T-helper 1 cell treated with Interleukin-12 subunit alpha and Interleukin-12 subunit beta and Interleukin-4 antibody, amounts not matched to agents 30 μg/mL and 1 μg/mL, for 36 hours (primary cell): Measurements from ENCODE around the gene HOXD12.

Source experiments
- H3K27ac Mint-ChIP-seq: one replicate; pipeline ENCODE4 v1.8.0; 2021; ENCODE audit warnings: mild to moderate bottlenecking, mixed read lengths
- H3K27me3 Mint-ChIP-seq: one replicate; pipeline ENCODE4 v1.8.0; 2021; ENCODE audit warnings: low read depth, mixed read lengths
- H3K36me3 Mint-ChIP-seq: one replicate; pipeline ENCODE4 v1.8.0; 2021; ENCODE audit warnings: low read depth, mixed read lengths
- H3K4me1 Mint-ChIP-seq: one replicate; pipeline ENCODE4 v1.8.0; 2021; ENCODE audit warnings: low read depth, mixed read lengths
- H3K4me3 Mint-ChIP-seq: one replicate; pipeline ENCODE4 v1.8.0; 2021; ENCODE audit warnings: mild to moderate bottlenecking, moderate library complexity, mixed read lengths
- H3K9me3 Mint-ChIP-seq: one replicate; pipeline ENCODE4 v1.8.0; 2021; ENCODE audit warnings: mixed read lengths

The HOXD12 gene

DNA sequence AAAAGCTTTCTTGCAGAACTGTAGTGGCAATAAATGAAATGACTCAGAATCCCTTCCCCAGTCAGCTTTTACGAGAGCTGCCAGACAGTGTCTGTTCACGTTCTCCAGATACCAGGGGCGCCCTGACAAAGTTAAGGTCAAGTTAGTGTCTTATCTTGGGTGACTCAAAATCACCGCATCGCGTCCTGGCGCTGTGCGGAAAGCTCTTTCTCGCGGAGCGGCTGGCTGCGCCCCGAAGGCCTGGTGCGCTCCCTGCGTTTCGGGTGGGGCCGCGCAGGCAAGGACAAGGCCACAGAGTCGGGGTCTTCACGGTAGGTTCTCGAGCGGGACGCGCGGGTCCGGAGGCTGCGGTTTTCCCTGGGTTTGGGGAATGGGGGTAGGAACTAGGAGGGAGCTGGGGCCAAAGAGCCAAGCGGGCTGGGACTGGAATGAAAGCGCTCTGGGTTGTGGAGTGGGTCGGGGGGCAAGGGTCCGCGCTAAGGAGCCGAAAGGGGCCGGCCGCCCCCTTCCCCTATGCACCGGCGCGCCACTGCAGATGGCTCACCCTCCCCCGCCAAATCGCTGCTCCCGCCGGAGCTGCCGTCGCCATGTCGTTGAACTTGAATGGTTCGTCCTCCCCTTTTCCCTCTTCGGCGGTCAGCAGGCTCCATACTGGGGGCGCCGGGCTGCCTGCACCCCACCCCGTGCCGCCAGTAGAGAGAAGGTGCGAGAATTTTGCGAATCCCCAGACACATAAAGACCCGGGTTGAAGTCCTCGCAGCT lies 4.9 kb downstream of the HOXD12 start:
- Mint-ChIP-seq H3K36me3 (no peaks in the 10 kb centered on the region), H3K4me1 (peaks cover 8% of the 10 kb centered on the region), H3K4me3 (no peak overlapping the region), H3K27ac (peak overlapping the region; percentile 32), H3K9me3 (peaks cover 2% of the 10 kb centered on the region), H3K27me3 (peaks cover 86% of the 10 kb centered on the region)

DNA sequence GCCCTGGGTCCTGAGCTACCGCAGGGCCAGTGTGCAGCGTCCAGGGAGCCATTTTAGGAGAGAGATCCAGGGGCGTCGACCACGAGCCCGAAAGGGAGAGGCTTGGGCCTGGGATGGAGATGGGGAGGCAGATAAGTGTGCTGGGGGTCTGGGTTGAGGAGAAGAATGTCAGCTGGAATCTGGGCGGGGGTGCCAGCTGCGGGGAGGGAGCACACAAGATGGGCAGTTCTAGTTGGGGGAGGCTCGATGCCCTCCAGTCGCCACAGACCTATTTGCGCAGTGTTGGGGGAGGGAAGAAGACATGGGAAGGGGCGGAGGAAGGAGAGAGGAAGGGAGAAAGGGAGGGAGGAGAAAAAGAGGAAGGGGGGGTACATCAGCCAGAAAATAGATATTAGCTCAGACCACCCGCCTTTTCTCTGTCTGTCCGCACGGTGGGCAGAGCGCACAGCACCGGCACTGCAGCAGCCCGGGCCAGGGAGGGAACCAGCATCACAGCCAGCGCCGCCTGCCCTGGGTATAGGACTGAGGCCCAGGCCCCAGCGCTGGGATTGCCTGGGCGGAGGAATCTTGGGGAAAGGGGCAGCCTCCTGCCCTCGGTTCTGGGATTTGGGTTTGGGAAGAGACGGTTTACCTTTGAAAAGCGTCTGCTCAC lies 5.6 kb downstream of the HOXD12 start:
- Mint-ChIP-seq H3K4me3 (no peak overlapping the region), H3K27me3 (peaks cover 88% of the 10 kb centered on the region), H3K9me3 (peaks cover 3% of the 10 kb centered on the region), H3K27ac (peak overlapping the region; percentile 67), H3K36me3 (no peaks in the 10 kb centered on the region), H3K4me1 (peaks cover 8% of the 10 kb centered on the region)

DNA sequence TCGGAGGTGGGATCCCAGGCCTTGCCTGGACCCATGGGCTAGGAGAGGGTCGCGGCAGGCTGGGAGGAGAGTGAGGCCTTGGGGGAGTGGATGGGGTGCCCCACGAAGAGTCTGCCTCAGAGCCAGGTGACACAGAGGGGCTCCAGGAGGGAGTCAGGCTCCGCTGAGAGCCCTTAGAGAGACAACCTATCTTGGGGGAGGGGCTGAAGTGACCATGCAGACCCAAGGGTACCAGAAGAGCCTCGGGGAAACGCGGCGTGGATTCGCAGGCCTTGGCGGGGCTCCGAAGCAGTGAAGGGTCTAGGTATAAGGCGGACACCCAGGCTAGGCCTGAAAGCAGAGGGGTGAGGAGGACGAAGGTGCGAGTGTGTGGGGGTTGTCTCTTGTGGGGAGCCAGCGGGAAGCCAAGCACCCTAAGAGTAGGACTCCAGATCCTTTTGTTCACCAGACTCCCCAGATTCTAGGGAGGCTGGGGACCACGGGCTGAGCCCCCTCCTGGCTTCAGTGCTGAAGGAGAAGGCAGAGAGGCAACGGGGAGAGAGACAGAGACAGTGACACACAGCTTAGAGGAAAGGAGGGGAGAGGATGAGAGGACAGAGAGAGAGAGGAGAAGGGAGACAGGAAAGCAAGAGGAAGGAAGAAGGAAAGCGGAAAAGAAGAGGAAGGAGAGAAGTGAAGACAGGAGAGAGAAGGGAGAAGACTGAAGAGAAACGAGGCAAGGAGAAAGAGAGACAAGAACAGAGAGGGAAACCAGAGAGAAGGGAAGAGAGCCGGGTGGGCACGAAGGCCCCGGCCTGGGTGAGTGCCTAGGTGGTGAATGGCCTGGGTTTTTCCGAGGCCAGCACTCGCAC lies 6.4 kb downstream of the HOXD12 start:
- Mint-ChIP-seq H3K27ac (peak overlapping the region; percentile 67), H3K4me3 (peak overlapping the region; percentile 8), H3K9me3 (peaks cover 3% of the 10 kb centered on the region), H3K36me3 (no peaks in the 10 kb centered on the region), H3K27me3 (peaks cover 89% of the 10 kb centered on the region), H3K4me1 (peaks cover 8% of the 10 kb centered on the region)

DNA sequence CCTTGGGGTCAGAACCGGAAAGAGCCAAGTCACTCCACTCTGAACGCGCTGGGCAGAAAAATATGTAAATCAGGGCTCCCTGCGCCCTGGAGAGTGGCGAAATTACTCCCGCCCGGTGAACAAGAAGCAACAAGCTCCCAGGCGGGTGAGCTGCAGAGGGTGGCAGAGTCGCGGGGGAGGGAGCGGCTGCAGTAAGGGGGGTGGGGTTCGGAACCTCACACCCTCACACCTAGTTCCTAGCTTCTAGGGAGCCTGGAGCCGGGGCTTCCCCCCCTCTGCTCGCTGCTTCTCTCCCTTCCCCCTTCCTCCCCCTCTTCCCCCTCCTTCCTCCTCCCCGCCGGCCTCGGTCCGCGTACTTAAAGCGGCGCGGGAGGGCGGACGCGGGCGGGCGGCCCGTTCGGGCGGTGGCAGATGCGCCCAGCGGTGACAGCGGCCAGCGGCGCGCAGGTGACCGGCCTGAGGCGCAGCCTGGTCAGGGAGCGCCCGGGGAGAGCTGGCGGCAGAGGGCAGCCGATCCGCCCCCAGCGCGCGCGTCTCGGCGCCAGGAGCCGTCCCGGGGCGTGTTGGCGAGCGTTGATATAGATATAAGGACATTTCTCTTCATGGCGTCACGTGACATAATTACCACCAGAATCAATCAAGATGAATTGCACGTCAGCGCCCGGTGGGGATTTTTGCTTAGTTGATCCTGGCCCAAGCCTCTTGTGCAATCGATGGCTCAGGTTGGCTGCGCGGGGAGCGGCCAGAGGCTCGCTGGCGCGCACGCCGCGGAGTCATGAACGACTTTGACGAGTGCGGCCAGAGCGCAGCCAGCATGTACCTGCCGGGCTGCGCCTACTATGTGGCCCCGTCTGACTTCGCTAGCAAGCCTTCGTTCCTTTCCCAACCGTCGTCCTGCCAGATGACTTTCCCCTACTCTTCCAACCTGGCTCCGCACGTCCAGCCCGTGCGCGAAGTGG lies 7.3 kb downstream of the HOXD12 start, which contains the start of gene HOXD11:
TSS of gene HOXD11 (plus strand) at position 700 of the 959 bp plus-strand sequence. CDS start at position 776, 76 bp downstream.
- peaks cover 3% of the 10 kb centered on the region for H3K9me3 Mint-ChIP-seq
- H3K4me1 Mint-ChIP-seq: peaks cover 8% of the 10 kb centered on the region
- H3K27me3 Mint-ChIP-seq: peaks cover 89% of the 10 kb centered on the region
- H3K27ac Mint-ChIP-seq: peak within 1 kb of the TSS; percentile 67
- H3K4me3 Mint-ChIP-seq: peak within 1 kb of the TSS; percentile 8
- H3K36me3 Mint-ChIP-seq: no peaks in the 10 kb centered on the region

DNA sequence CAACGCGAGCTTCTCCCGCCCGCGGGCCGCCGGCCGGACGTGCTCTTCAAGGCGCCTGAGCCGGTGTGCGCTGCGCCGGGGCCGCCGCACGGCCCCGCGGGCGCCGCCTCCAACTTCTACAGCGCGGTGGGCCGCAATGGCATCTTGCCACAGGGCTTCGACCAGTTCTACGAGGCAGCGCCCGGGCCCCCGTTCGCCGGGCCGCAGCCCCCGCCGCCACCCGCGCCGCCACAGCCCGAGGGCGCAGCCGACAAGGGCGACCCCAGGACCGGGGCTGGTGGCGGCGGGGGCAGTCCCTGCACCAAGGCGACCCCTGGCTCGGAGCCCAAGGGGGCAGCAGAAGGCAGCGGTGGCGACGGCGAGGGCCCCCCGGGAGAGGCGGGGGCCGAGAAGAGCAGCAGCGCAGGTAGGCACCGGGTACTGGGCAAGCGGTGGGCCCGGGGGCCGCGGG lies 8.2 kb downstream of the HOXD12 start:
- peaks cover 8% of the 10 kb centered on the region for H3K4me1 Mint-ChIP-seq

DNA sequence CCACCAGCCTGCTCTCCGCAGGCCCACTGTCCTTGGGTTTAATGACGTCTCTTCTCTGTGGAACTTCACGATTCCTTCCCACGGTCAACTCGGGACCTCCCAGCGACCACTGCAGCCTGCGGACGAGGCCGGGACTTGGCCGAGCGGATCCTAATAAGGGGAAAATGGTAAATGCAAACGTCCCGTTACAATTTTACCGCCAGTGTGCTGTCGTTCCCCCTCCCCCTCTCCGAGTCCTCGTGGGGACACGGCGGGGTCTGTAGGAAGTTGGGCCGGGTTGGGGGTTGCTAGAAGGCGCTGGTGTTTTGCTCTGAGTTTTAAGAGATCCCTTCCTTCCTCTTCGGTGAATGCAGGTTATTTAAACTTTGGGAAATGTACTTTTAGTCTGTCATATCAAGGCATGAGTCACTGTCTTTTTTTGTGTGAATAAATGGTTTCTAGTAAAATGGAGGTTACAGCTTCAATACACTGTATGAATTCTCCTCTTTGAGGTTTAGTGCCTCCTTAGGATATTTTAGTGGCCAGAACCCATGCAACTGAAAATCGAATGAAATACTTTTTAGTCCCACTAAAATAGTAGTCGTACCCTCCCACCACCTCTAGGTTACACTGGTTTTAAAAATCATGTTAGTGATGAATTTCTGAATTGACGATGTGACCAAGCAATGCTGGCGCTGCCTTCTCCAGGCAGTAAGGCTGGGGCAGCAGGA lies 9.8 kb downstream of the HOXD12 start:
- Mint-ChIP-seq H3K4me3 (peak overlapping the region; percentile 37), H3K27ac (peak overlapping the region; percentile 91), H3K27me3 (peaks cover 89% of the 10 kb centered on the region), H3K36me3 (no peaks in the 10 kb centered on the region), H3K9me3 (peaks cover 3% of the 10 kb centered on the region), H3K4me1 (peaks cover 8% of the 10 kb centered on the region)

More for the DNA sequence above, 8.2 kb downstream of the HOXD12 start:
- H3K4me3 Mint-ChIP-seq: no peak overlapping the region
- no peak overlapping the region for H3K27ac Mint-ChIP-seq
- peaks cover 3% of the 10 kb centered on the region for H3K9me3 Mint-ChIP-seq
- H3K27me3 Mint-ChIP-seq: peaks cover 89% of the 10 kb centered on the region
- H3K36me3 Mint-ChIP-seq: no peaks in the 10 kb centered on the region

DNA sequence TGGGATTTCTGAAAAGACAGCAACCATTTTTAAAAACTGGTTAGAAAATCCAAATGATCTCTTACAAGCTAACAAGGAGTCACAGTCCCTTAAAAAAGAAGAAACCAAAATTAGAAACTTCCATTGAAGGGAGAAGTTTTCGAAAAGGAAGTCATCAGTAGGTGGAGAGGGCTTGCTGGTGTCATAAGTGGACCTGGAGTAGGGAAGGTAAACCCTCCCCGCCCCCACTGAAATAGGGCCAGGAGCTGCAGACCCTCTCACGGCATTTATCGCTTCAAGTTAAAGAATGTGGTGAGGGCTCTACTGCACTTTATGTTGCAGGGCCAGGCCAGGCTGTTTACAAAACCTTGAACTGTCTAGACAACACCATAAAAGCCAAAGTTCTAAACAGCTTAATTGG lies 10.4 kb downstream of the HOXD12 start:
- Mint-ChIP-seq H3K4me3 (no peak overlapping the region), H3K4me1 (peaks cover 8% of the 10 kb centered on the region), H3K27ac (no peak overlapping the region), H3K9me3 (peaks cover 3% of the 10 kb centered on the region), H3K27me3 (peaks cover 89% of the 10 kb centered on the region), H3K36me3 (no peaks in the 10 kb centered on the region)

DNA sequence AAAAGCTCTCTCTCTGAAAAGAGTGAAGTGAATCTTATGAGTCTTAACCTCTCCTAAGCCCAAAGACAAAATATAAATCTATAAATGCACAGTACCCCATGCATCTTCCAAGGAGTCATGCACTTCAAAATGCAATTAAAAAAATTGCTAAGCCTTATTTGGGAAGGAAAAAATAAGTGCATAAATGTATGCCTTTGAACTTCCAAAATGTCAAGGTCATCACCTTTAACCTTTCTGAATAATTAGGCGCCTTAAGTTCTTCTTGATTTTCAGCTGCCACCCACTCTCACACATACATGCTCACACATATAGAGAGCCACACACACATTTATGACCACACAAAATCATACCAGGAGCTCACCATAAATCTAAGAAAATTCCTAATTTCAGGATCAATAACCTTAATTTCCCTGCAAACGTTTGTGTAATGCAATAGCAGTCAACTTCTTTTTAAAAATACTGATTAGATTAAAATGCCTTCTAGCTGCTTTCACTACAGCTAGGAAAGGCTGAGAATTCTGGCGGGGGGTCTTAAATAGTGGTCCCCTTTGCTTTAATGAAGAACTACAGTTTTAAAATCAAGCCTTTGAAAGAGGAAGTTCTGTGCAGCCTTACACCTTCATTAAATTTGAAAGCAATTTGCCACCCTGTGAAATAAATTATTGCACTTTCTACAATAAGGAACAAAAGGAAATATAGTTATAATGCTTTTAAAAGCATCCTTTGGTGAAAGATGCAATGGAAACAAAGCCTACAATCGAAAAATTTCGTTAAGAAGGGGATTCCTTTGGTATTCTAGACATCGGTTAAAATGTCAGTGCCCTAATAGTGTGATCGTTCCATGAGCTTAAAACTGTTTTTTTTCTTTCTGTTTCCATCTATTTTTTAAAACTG lies 11.1 kb downstream of the HOXD12 start:
- H3K4me3 Mint-ChIP-seq: no peak overlapping the region

DNA sequence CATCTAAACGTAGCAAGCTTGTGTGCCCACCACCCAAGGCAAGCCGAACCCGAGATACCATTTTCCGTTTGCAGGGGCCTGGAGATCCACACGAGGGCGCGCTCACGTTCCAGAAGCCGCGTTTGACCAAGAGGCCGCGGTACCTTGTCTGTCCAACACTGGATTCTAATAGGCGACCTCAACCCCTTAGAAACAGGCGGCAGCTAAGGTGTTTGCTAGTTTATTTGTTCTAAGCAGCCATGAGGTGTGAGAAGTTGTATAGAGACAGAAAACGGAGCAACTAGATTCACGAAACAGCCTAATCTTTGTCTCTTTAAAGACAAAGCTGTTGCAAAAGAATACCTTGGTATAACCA lies 11.7 kb downstream of the HOXD12 start:
- Mint-ChIP-seq H3K36me3 (no peaks in the 10 kb centered on the region), H3K4me1 (peaks cover 5% of the 10 kb centered on the region), H3K9me3 (peaks cover 3% of the 10 kb centered on the region), H3K27ac (peak overlapping the region; percentile 65), H3K27me3 (peaks cover 85% of the 10 kb centered on the region), H3K4me3 (no peak overlapping the region)

More for the DNA sequence above, 11.1 kb downstream of the HOXD12 start:
- Mint-ChIP-seq H3K36me3 (no peaks in the 10 kb centered on the region), H3K4me1 (peaks cover 8% of the 10 kb centered on the region), H3K9me3 (peaks cover 3% of the 10 kb centered on the region), H3K27me3 (peaks cover 86% of the 10 kb centered on the region), H3K27ac (peak overlapping the region; percentile 65)

DNA sequence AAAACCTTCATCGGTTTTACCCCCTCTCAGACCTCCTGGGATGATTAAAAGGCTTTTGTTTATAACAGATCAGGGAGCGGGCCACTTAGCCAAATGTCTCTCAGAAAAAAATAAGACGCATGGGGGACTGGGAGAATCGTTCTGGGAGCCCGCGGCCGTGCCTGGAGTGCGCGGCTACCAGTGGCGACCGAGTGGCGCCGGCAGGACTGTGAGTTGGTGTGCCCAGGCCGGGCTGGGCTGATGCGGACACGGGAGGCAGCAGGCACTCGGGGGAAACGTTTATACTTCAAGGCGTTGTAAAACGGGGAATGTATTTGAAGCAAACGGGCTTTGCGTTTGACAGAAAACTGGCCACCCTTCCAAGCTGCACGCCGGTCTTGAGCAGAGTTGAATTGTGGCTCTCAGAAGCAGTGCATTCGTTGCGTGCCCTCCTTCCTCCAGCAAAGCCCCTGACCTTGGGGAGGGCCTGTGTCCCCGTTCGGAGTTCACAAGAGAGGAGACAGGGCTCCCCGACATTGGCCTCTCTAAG lies 12.3 kb downstream of the HOXD12 start:
- H3K27me3 Mint-ChIP-seq: peaks cover 88% of the 10 kb centered on the region
- H3K27ac Mint-ChIP-seq: peak overlapping the region; percentile 45
- H3K4me1 Mint-ChIP-seq: peaks cover 4% of the 10 kb centered on the region
- H3K9me3 Mint-ChIP-seq: peaks cover 3% of the 10 kb centered on the region
- H3K4me3 Mint-ChIP-seq: no peak overlapping the region
- no peaks in the 10 kb centered on the region for H3K36me3 Mint-ChIP-seq

DNA sequence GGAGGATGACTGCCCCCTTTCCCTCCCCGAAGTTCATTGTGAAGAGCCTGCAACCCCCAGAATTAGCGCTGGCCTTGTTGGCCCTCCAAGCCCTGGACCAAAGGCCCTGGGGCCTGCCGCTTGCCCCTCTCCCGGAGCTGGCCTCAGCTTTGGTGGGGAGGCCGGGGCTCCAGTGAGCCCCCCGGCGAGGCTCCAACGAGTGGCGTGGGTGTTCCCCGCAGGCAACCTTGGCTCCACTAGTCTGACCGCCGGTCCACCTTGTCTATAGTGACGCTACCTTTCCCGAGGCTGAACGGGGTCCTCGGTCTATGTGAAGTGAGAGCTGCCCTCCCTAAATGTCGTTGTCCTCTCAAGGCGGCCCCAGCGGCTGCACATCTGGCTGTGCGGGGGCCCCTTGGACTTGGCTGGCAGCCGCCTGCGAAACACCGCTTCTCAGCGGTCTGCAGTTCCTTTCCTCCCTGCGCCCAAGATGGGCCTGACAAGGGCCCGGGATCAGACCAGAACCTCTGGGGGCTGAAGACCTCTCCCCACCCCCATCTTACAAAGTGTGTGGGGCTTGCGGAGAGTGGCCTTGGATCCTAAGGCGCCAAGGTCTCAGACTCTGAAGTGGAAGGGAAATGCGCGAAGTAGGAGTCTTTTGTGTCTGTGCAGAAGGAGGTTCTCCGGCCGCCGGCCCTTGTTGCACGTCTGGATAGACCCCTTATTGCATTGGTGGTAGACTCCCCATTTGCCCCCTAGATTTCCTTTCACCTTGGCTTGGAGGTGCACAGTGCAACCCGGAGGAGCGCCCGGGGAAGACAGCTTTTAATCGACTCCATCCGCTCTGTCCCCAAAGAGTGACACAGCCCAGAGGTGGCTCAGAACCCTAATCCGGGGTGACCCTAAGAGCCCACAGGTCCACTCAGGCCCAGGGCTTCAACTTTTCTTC lies 13.0 kb downstream of the HOXD12 start:
- H3K9me3 Mint-ChIP-seq: peaks cover 3% of the 10 kb centered on the region
- no peak overlapping the region for H3K27ac Mint-ChIP-seq
- peaks cover 91% of the 10 kb centered on the region for H3K27me3 Mint-ChIP-seq
- peaks cover 4% of the 10 kb centered on the region for H3K4me1 Mint-ChIP-seq
- no peaks in the 10 kb centered on the region for H3K36me3 Mint-ChIP-seq
- no peak overlapping the region for H3K4me3 Mint-ChIP-seq
